Right lobe of liver (tissue), 6 donors: ENCODE measurements around the gene NEO1. TPM values are rescaled to one million over a fixed set of nuclear protein-coding genes. Genes with fewer than 3 reads are reported as not detected.

Experiments
- ATAC-seq, 4 donors: fragments of 200-7000 bp; cut with Tn5 transposase; one replicate each; pipeline ENCODE4 v1.9.1; 2020; ENCODE audit warnings: mild to moderate bottlenecking in 4 of 4, moderate library complexity in 4 of 4
- DNase-seq, 3 donors: peaks; one replicate each; pipeline ENCODE4 v3.0.0-alpha.2; 2020
- H3K27ac ChIP-seq, 3 donors: fragments of 200-600 bp; one replicate each; pipeline ENCODE4 v1.8.0; 2022
- H3K27me3 ChIP-seq, 2 donors: fragments of 200-600 bp; one replicate each; pipeline ENCODE4 v1.8.0; 2022
- H3K36me3 ChIP-seq, 4 donors: fragments of 200-600 bp; sonication (generic) in 1 of 4; one replicate each; pipeline versions ENCODE4 v1.5.1 to v1.8.0; 2017 to 2022; ENCODE audit warnings: control low read depth in 1 of 4
- H3K4me1 ChIP-seq, 4 donors: fragments of 200-600 bp; sonication (generic) in 1 of 4; one replicate each; pipeline versions ENCODE4 v1.5.1 to v1.8.0; 2017 to 2022; ENCODE audit warnings: control low read depth in 1 of 4
- H3K4me3 ChIP-seq, 3 donors: fragments of 200-600 bp; one replicate each; pipeline ENCODE4 v1.8.0; 2022
- H3K9me3 ChIP-seq, 4 donors: fragments of 200-600 bp; sonication (generic) in 1 of 4; one replicate each; pipeline versions ENCODE4 v1.5.1 to v1.8.0; 2017 to 2022; ENCODE audit warnings: control low read depth in 1 of 4
- CTCF ChIP-seq, 4 donors: fragments of 200-600 bp in 3 of 4; fragments of 450-650 bp in 1 of 4; IDR thresholded peaks; one replicate each; pipeline versions ENCODE4 v1.5.1 to v1.8.0; 2016 to 2022; ENCODE audit warnings: antibody characterized with exemption in 4 of 4, mild to moderate bottlenecking in 2 of 4
- POLR2A ChIP-seq: fragments of 450-650 bp; IDR thresholded peaks from one replicate; pipeline ENCODE4 v1.6.1; 2017; ENCODE audit warnings: antibody characterized with exemption, mild to moderate bottlenecking
- WGBS: methylation state at CpG from one replicate; pipeline ENCODE4 v1.1.6; 2018; ENCODE audit warnings: low coverage, low lambda C conversion rate; ENCODE audit not compliant: insufficient coverage; ENCODE audit errors: missing lambda C conversion rate; 5-methylcytosine and 5-hydroxymethylcytosine counted together
- intact Hi-C, 2 donors: fragments of 100-400 bp; cut with DNase I; formaldehyde crosslinking; loops; one replicate each; pipeline versions ENCODE4 v1.11.2 to v1.14.1; 2022
- small RNA-seq, 2 experiments: library from RNA; depleted of rRNA; stranded (forward); fragments of <200 nt; gene quantifications; one replicate each; pipeline ENCODE3, GENCODE V24; 2016
- total RNA-seq, 6 experiments: library from RNA; depleted of rRNA in 2 of 6; stranded (reverse); fragments of >200 nt in 2 of 6; fragmentation: NEBNext Ultra II Directional in 3 of 6; extraction: Animal tissue kit (Norgen Biotek cat#: 25700) in 3 of 6; gene quantifications; one replicate each; pipeline versions ENCODE4 v1.1.0 to v1.2.4, GENCODE V29; 2016 to 2023
- donor health status: DM: no; HTN: yes; CAD: no.
- donor health status: DM: no; HTN: no; CAD: no.
- donor health status: DM: no; HTN: no; CAD: no.
- donor health status: DM: no; HTN: yes; CAD: no.
- donor health status: DM: no; HTN: yes; CAD: no.

Gene NEO1
- total RNA-seq, 6 experiments from 2014 or later: 8.3 to 13.2 (median 10.3) TPM

DNA sequence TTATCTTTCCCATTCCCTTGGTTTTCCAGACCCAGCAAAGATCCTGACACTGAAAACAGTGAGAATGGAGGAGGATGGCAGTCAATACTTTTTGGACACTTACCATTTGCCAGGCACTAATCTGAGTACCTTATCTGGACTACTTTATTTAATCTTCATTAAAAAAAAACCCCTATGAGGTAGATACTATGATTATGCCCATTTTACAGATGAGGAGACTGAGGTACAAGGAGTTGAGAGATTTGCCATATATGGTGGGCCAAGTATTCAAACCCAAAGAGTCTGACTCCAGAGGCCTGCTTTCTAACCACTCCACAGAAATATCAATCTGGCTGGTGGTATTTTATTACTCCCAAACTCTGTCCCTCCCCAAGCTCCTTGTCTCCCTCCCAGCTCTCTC lies 296.9 kb downstream of the NEO1 start:
- ATAC-seq (no peak), DNase-seq (no peak)
- H3K4me3 ChIP-seq: no peak overlapping the region
- H3K36me3 ChIP-seq: no peaks in the 10 kb centered on the region
- H3K9me3 ChIP-seq: no peaks in the 10 kb centered on the region
- no peaks in the 10 kb centered on the region for H3K27me3 ChIP-seq
- no peaks in the 10 kb centered on the region for H3K4me1 ChIP-seq
- intact Hi-C loops: no loop called here
- TF ChIP-seq CTCF (IDR thresholded peaks at IDR 0.05) (no peak), POLR2A (no peak)
- no peak overlapping the region for H3K27ac ChIP-seq

DNA sequence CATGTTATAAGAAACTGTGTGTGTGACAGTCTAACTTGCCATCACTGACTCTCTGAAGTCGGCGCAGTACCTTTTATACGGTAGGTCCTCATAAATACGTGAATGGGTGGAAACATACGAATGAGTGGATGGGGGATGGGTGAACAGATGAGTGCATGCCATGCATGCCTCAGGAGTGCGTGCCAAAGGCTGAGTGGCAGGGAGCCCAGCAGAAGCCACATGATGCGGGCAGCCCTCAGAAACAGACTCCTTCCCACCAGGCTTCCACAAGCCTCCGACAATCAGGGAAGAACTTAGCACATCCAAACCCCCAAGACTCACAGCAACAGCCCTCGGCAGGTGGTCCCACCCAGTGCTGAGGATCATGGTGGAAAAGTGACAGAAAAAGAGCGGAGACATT lies 299.8 kb downstream of the NEO1 start:
- no peaks in the 10 kb centered on the region for H3K36me3 ChIP-seq
- no peaks in the 10 kb centered on the region for H3K4me1 ChIP-seq
- DNase-seq (no peak), ATAC-seq (no peak)
- H3K27me3 ChIP-seq: no peaks in the 10 kb centered on the region
- H3K9me3 ChIP-seq: no peaks in the 10 kb centered on the region
- 66% methylated on average over 9 of the region's 10 CpGs for WGBS
- intact Hi-C loops: no loop called here
- no peak overlapping the region for H3K27ac ChIP-seq
- TF ChIP-seq CTCF (IDR thresholded peaks at IDR 0.05): no peak
- TF ChIP-seq POLR2A: no peak
- no peak overlapping the region for H3K4me3 ChIP-seq

GRCh38 chr15:73353734-73354133 lies 301.5 kb downstream of the NEO1 start:
- H3K27me3 ChIP-seq: no peaks in the 10 kb centered on the region
- no peak overlapping the region for H3K4me3 ChIP-seq
- DNase-seq: no peak
- TF ChIP-seq CTCF (IDR thresholded peaks at IDR 0.05) (no peak), POLR2A (no peak)
- WGBS: 24% methylated on average over 3 of the region's 3 CpGs
- H3K27ac ChIP-seq: no peak overlapping the region
- H3K36me3 ChIP-seq: no peaks in the 10 kb centered on the region
- no peaks in the 10 kb centered on the region for H3K9me3 ChIP-seq
- intact Hi-C loops: no loop called here
- ATAC-seq: no peak
- H3K4me1 ChIP-seq: no peaks in the 10 kb centered on the region

GRCh38 chr15:73354241-73354640 lies 302.0 kb downstream of the NEO1 start:
- no peak overlapping the region for H3K4me3 ChIP-seq
- H3K36me3 ChIP-seq: no peaks in the 10 kb centered on the region
- 63% methylated on average over 2 of the region's 4 CpGs for WGBS
- TF ChIP-seq CTCF (IDR thresholded peaks at IDR 0.05): no peak
- no peak for TF ChIP-seq POLR2A
- no peak overlapping the region for H3K27ac ChIP-seq
- intact Hi-C loops: no loop called here
- no peaks in the 10 kb centered on the region for H3K4me1 ChIP-seq
- ATAC-seq (no peak), DNase-seq (no peak)
- no peaks in the 10 kb centered on the region for H3K27me3 ChIP-seq
- no peaks in the 10 kb centered on the region for H3K9me3 ChIP-seq

Small RNA genes lying within 50 kb of the gene (small RNA-seq; reads per million reads assigned to genes)
- gene FKBP1AP2: 0 reads per million in 2 experiments
